NCI-H774 (cell line): ENCODE data around the gene ITGAD.
"Not testable (repeated sequence)": the region's sequence is repeated elsewhere in the genome, so short reads cannot be mapped to it uniquely, and the experiment has no call there.

ENCODE experiments used
- DNase-seq: peaks from one replicate; lab custom pipeline; 2025; lab: John Stamatoyannopoulos, UW

ITGAD gene

DNA sequence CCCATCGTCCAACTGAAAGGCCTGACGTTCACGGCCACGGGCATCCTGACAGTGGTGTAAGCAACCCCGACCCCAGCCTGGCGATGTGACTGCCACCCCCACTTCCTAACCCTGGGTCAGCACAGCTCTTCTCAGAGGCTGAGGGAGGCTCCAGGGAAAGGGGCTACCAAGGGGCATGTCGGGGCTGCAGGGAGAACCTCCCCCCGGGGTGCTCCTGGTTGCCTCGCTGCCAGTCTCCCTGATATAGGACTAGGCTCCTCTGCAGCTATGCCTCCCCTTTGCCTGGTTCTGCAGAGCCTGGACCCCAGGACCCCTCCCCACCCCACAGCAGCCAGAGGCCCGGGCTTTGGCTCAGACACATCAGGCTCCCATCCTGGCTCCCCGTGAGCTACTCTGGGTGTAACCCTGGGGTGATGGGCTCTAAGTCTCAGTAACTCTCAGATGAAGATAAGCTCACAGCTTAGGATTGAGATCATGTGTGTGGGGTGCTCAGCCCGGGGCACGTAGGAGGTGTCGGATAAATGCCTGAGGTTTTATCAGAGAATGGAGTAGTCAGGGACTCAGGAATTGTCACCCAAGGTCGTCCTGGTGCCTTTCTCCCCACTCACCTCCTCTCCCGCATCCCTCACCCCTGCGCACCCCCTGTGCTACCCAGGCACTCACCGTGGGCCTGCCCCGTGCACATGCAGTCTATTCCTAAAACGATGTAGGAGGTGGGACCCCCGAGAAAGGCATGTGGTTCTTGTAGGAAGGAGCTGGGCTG, 10.6 kb downstream of the ITGAD start:
- no peak for DNase-seq

DNA sequence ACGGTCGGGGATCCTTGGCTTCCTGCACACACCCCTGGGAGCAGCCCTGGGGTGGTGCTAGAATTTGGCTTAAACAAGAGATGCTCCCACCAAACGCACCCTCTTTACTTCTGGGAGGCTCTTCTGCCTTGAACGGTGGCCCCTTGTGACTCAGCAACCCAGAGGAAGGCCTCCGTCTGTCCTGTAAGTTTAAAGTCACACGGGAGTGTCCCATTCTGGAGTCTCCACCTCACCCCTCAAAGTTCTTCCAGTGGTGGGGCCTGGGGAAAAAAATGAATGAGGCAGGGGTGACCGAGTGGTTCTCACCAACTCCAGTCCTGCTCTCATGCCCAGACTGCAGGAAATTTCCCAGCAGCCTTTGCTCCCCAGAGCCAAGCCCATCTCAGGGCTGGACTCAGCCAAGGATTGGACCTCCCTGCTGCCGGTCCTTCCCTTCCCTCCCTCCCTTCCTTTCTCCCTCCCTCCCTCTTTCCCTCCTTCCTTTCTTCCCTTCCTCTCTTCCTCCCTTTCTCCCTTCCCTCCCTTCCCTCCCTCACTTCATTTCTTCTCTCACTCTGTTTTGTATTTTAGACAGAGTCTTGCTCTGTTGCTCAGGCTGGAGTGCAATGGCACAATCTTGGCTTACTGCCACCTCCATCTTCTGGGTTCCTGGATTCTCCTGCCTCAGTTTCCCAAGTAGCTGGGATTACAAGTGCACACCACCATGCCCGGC, 11.4 kb downstream of the ITGAD start:
- DNase-seq = peak; percentile 35

DNA sequence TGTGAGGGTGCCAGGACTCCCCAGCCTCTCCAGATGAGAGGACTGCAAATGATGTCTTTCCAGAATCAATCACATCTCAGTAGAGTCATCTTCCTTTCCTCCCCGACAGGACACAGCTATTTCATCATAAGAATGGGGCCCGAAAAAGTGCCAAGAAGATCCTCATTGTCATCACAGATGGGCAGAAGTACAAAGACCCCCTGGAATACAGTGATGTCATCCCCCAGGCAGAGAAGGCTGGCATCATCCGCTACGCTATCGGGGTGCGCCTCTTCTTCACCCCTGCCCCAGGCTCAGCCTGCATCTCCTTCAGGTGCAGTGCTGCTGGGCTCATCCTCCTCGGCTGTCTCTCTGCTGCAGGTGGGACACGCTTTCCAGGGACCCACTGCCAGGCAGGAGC, 14.3 kb downstream of the ITGAD start:
- DNase-seq = no peak

DNA sequence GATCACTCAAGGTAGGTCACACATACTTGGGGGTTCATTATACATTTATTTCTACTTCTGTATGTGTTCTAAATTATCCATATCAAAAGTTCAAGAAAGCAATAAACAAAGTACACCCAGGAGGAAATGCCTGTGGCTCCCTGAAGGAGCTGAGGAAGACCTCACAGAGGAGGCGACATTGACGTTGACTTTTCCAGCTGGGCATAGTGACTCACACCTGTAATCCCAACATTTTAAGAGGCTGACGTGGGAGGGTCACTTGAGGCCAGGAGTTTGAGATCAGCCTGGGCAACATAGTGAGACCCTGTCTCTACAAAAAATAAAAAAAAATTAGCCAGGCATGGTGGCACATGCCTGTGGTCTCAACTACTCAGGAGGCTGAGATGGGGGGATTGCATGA, 16.3 kb downstream of the ITGAD start:
- DNase-seq = no peak

DNA sequence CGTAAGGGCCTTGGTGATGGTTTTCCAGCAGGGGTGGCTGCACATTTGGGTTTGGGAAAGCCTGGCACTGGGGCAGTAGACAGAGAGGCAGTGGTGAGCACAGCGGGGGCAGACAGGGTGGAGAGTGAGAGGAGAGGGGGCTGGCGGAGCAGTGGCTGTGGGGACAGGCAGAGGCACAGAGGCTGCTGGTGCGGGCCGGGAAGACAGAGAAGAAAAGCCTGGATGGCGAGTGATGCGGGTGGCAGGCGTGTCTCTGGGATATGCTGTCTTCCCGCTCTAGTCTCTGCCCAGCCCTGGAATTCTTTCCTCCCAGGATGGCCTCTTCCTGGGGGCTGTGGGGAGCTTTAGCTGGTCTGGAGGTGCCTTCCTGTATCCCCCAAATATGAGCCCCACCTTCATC, 16.9 kb downstream of the ITGAD start:
- DNase-seq = no peak

DNA sequence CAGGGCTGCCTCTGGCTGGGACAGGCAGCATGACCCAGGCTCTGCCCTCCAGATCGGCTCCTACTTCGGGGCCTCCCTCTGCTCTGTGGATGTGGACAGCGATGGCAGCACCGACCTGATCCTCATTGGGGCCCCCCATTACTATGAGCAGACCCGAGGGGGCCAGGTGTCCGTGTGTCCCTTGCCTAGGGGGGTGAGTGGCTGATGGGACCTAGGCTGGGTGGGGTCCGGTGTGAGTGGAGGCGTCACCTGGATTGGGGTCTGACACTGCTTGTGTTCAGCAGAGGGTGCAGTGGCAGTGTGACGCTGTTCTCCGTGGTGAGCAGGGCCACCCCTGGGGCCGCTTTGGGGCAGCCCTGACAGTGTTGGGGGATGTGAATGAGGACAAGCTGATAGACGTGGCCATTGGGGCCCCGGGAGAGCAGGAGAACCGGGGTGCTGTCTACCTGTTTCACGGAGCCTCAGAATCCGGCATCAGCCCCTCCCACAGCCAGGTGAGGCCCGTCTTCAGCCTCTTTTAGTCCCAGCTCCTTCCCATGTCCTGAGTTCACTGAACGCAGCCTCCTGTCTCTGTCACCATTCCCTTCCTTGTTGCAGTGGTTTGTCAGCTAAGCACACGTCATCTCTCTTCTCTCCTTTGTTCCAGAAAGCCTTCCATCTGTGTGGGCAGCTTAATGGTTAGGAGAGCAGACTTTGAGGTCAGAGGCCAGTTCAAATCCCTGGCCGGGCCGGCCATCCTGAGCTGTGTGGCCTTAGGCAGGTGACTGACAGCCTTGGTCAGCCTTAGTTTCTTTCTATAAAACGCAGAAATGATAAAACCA, 18.1 kb downstream of the ITGAD start:
- DNase-seq = no peak

DNA sequence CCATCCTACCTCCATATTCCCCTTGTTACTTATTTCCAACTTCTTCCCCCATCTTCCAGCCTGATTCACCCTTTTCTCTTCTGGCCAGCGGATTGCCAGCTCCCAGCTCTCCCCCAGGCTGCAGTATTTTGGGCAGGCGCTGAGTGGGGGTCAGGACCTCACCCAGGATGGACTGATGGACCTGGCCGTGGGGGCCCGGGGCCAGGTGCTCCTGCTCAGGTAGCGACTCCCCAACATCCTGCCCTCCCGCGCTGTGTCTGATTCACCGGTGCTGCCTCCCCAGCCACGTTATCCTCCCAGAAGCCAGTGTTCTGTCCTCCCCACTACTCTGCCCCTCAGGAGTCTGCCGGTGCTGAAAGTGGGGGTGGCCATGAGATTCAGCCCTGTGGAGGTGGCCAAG, 19.6 kb downstream of the ITGAD start:
- no peak for DNase-seq

DNA sequence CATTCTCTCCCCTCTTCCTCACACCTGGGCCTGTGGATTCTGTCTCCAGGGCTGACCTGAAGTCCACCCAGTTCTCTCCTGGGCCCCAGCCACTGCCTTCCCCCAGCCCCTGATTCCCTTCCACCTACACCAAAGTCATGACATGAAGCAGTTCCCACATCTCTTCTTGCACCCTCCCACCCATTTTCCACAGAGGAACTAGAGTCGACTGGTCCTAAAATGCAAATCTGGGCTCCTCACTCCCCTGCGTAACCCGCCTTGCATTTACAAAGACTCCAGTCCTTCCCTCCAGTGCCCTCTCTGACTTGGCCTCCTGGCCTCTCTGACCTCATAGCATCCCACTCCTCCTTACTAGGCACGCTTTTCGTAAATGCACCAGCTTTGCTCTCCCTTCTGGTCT, 20.2 kb downstream of the ITGAD start:
- DNase-seq = no peak

DNA sequence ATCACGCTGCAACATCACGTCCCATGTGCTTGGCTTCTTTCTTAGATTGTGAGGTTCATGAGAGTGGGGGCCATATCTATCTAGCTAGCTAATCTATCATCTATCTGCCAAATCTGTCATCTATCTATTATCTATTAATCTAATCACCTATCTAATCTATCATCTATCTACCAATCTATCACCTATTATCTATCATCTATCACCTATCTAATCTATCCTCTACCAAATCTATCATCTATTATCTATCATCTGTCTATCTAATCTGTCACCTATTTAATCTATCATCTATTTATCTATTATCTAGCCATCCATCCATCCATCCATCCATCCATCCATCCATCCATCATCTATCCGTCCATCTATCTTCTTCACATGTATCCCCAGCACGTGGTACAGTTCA, 20.8 kb downstream of the ITGAD start:
- DNase-seq = no peak

DNA sequence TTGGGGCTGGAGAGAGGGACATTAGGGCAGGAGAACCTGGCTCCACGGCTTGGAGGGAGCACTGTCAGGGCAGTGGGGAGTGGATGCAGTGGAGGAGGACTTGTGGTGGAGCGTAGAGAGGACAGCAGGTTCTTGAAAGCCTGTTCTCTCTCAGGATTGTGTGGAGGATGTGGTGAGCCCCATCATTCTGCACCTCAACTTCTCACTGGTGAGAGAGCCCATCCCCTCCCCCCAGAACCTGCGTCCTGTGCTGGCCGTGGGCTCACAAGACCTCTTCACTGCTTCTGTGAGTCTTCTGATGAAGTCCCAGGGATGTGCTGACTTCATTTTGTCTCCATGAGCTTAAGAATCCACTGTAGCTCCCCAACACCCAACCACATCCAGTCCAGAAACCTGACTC, 21.6 kb downstream of the ITGAD start:
- DNase-seq = no peak

DNA sequence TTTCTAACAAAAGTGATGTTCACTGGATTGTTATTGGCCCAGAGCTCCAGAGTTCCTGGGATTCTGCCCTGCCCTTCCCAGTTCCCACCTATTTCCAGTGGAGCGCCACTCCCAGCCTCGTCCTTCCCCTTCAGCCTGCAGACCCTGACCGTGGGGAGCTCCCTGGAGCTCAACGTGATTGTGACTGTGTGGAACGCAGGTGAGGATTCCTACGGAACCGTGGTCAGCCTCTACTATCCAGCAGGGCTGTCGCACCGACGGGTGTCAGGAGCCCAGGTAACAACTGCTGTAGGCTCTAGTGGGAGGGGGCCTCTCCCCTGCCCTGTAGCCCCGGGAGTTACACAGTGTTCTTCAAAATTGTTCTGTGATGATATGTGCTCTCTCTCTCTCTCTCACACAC, 23.2 kb downstream of the ITGAD start:
- DNase-seq = no peak

DNA sequence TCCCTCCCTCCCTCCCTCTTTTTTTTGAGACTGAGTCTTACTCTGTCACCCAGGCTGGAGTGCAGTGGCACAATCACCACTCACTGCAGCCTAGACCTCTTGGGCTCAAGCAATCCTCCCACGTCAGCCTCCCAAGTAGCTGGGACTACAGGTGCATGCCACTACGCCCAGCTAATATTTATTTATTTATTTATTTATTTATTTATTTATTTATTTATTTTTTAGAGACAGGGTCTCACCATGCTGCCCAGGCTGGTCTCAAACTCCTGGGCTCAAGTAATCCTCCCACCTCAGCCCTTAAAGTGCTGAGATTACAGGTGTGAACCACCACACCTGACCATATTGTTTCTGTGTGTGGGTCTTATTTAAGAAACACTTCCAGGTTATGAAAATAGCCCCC, 23.9 kb downstream of the ITGAD start:
- DNase-seq = not testable (repeated sequence)

DNA sequence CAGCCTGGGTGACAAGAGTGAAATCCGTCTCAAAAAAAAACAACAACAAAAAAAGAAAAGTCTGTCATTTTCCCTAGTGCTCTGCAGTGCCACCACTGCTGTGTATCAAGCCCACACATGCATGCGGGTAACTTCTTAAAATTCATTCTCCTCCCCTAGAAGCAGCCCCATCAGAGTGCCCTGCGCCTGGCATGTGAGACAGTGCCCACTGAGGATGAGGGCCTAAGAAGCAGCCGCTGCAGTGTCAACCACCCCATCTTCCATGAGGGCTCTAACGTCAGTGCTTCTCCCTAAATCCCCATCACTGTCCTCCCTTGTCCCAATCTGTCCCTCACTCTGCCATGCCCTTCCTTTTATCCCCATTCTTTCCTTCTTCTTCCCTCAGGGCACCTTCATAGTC, 24.8 kb downstream of the ITGAD start:
- DNase-seq = no peak

DNA sequence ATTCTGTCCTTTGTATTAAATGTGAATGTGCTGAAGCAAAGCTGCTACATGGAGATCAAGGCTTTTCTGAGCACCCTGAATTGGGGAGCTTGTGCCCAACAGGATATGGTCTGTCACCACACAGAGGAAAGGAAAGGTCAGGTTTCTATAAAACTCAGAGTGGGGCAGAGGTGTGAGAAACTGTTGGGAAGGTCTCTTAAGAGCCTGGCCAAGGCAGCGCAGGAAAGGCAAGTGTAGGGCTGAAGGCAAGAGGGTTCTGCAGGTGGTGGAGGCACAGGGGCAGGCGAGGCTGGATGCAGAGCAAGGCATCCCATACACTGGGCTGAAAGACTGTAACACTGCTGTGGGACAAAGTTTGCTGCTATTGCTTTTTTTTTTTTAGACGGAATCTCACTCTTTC, 26.9 kb downstream of the ITGAD start:
- DNase-seq = no peak

DNA sequence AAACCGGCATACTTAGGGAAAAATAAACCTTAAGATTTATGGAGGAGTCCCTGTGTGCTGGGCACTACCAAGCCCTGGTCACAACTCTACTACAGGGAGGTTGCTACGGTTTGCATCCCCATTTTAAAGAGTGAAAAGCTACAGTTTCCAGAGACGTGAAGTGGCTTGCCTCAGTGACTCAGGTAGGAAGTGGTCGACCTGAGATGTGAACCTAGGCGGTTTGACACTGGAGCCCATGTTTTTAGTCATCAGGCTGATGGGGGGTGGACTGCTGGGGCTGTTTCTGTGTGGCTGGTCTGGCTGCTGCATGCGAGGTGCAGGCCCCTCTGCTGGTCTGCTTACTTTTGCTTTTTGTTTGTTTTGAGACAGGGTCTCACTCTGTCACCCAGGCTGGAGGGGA, 28.5 kb downstream of the ITGAD start:
- no peak for DNase-seq

DNA sequence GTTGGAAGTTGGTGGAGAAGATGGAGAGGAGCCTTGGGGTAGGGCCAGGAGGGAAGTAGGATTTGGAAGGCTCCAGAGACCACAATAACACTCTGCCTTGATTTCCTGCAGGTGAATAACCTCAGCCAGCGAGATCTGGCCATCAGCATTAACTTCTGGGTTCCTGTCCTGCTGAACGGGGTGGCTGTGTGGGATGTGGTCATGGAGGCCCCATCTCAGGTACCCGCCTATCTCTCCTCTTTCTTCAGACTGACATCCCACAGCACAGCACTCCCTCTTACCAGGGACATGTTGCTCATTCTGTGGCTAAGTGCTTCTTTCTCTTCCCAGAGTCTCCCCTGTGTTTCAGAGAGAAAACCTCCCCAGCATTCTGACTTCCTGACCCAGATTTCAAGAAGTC, 30.1 kb downstream of the ITGAD start:
- no peak for DNase-seq

DNA sequence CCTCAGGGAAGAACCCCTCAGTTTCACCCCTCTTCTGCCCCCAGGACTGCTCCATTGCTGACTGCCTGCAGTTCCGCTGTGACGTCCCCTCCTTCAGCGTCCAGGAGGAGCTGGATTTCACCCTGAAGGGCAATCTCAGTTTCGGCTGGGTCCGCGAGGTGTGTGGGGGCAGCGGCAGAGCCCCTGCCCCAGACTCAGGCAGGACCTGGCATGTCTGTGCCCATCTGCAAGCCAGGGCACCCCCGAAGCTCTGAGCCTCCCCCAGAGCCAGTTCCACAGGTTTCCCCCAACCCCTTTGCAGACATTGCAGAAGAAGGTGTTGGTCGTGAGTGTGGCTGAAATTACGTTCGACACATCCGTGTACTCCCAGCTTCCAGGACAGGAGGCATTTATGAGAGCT, 30.7 kb downstream of the ITGAD start:
- no peak for DNase-seq

DNA sequence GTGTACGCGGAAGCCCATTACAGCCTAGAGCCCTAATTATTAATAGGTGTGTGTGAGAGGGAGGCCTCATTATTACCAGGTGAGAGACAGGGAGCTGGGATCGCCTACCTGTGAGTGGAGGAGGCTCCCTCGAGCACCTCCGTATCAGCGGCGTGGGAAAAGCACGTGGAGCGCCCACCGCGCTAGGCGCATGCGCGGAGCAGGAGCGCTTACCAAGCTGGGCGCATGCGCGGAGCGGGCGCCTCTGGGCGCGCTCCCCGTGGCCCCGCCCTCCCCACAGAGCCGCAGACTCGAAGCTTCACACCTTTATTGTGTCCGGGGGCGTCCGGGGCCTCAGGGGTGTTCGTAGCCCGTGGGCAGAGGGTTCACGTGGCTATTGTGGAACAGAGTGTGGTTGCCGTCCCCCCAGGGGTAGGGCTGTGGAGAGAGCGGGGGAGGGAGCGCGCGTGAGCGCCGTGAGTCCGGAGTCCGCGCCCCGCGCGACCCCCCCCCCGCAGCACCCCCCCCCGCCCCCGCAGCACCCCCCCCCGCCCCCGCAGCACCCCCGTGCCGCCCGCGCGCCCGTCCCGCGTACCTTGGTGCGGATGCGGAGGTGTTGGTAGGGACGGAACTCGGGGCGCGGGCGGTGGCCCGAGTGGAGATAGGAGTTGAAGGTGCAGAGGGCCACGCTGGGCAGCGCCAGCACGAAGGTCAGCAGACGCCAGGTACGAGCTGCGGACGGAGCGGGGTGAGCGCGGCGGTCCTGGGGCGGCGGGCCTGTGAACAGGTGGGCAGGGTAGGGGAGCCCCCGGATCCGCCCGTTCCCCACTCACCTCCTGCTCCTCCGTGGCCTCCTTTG, 34.5 kb downstream of the ITGAD start:
- no peak for DNase-seq

DNA sequence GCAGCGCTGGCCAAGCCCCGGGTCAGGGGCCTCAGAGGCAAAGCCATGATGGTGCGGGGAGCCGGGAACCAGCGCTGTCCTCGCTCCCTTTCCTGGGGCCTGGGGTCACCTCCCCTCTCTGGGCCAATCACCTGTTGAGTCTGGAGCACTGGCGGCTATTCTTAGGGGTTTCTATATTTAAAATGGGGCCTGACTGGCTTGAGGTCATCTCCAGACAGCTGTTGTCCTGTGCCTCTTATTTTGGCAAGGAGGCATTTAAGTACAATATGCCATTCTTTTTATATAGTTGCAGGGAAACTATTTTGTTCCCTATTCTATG, 35.1 kb downstream of the ITGAD start, which contains the start of gene COX6A2:
TSS of gene COX6A2 (minus strand) at position 82 of the 319 bp plus-strand sequence. CDS start at position 47, 35 bp downstream.
- no peak for DNase-seq

DNA sequence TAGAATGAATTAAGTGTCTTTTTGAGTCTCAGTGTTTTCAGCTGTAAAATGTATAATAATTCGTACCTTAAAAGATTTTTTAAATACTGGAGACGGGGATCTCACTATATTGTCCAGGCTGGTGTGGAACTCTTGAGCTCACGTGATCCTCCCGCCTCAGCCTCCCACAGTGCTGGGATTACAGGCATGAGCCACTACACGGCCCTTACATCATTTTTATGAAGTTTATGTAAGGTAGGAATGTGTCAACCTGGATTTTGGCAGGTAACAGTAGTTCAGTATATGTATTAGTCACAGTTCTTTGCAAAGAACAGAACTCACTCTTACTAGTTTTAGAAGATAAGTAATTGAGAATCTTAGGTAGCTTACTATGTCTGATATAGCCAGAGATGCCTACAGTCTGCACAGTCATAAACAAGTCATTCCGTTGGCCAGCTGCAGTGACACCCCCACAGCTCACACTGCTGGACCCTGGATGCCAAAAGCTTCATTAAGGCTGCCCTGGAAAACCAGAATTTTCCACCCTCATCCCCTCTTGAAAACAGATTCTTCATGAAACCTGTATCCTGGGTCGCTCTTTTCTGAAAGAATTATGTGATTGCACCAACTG, 35.6 kb downstream of the ITGAD start:
- no peak for DNase-seq

DNA sequence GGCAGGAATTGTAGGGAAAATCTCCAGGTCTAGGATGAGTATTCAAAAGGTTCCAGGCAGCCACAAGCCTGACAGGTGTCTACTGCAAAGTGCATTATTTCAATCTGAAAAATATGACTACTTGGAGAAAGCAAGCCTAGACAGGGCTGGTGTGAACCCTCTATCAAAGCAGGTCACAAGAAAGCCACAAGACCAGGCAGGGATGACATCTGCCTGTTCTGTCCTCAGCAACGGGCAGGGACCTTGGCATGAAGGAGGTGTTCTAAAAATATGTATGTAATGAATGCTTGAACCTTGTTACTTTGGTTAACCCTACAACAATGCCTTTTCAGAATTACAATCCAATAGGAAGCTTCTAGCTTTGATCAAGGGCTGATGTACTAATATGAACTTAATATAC, 36.2 kb downstream of the ITGAD start:
- no peak for DNase-seq

DNA sequence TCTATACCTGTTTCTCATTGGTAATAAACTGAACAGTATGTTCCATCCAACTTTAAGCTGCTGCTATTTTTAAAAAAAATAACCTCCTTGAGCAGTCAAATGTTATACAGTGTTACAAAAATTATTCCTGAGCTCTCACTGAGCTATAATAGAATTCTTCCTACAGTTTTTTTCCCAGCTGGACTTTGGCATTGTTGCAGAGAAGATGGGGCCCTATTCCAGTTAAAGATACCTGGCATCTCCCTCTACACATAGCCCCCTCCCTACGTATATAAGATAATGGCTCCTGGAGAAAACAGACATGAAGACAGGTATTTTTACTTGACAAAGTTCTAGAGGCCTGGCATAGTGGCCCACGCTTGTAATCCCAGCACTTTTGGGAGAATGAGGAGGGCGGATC, 36.7 kb downstream of the ITGAD start:
- no peak for DNase-seq
